ENCODE results near the gene ELAPOR1.

Gene ELAPOR1

GRCh38 chr1:109160071-109160840, 46.3 kb downstream of the ELAPOR1 start:
- in situ Hi-C loops (cut with HindIII; ENCODE audit: low pct_ligation_motif_present, low pct_unique_long_range_greater_than_20kb, low sequenced_read_pairs) = no loop called here
- DNase-seq = no peak

GRCh38 chr1:109161858-109162606, 48.1 kb downstream of the ELAPOR1 start:
- in situ Hi-C loops (cut with HindIII; ENCODE audit: low pct_ligation_motif_present, low pct_unique_long_range_greater_than_20kb, low sequenced_read_pairs) = no loop called here
- peak; percentile 23 for DNase-seq

GRCh38 chr1:109162626-109163025, 48.7 kb downstream of the ELAPOR1 start:
- in situ Hi-C loops (cut with HindIII; ENCODE audit: low pct_ligation_motif_present, low pct_unique_long_range_greater_than_20kb, low sequenced_read_pairs) = no loop called here
- no peak for DNase-seq

- in situ Hi-C loops (cut with HindIII; ENCODE audit: low pct_ligation_motif_present, low pct_unique_long_range_greater_than_20kb, low sequenced_read_pairs) = no loop called here
- no peak for DNase-seq
Measured at GRCh38 chr1:109163551-109163950, 49.6 kb downstream of the ELAPOR1 start.
